Lower leg skin (tissue), 3 donors: Measurements from ENCODE around the gene GORAB.

Experiments used
- CTCF ChIP-seq, 3 donors: fragments of 450-650 bp; IDR thresholded peaks; one replicate each; pipeline ENCODE4 v1.5.1; 2016; ENCODE audit warnings: antibody characterized with exemption in 3 of 3, mild to moderate bottlenecking in 3 of 3, moderate library complexity in 2 of 3
- POLR2A ChIP-seq, 2 donors: fragments of 450-650 bp; IDR thresholded peaks; one replicate each; pipeline ENCODE4 v1.6.1; 2016 to 2017; ENCODE audit warnings: antibody characterized with exemption in 2 of 2, mild to moderate bottlenecking in 1 of 2, moderate library complexity in 1 of 2

- TF ChIP-seq CTCF (IDR thresholded peaks at IDR 0.05) (no peak), POLR2A (IDR thresholded peaks at IDR 0.05) (no peak)
Observed at GRCh38 chr1:170601866-170602265, 69.9 kb downstream of the GORAB start.
